ENCODE results near the gene UQCC2.

DNA sequence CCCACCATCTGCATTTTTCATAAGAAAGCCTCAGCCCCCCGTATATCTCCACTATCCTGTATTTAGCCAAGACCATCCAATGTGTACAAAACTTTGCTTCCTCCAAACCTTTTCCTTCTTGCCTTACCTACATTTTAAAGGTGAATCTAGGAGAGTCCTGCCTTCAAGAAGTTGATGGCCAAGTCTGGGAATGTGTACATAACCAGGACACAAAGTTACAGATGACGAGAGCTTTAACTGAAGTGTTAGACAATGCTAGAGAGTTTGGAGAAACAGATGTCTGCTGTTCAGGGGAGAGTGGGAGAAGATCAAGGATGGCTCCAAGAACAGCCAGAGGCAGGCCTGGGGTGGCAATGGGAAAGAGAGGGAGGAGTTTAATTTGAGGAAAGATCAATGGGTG lies 2.3 kb upstream of the UQCC2 start:
- TF ChIP-seq, protein P1, sequence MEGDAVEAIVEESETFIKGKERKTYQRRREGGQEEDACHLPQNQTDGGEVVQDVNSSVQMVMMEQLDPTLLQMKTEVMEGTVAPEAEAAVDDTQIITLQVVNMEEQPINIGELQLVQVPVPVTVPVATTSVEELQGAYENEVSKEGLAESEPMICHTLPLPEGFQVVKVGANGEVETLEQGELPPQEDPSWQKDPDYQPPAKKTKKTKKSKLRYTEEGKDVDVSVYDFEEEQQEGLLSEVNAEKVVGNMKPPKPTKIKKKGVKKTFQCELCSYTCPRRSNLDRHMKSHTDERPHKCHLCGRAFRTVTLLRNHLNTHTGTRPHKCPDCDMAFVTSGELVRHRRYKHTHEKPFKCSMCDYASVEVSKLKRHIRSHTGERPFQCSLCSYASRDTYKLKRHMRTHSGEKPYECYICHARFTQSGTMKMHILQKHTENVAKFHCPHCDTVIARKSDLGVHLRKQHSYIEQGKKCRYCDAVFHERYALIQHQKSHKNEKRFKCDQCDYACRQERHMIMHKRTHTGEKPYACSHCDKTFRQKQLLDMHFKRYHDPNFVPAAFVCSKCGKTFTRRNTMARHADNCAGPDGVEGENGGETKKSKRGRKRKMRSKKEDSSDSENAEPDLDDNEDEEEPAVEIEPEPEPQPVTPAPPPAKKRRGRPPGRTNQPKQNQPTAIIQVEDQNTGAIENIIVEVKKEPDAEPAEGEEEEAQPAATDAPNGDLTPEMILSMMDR (IDR thresholded peaks at IDR 0.05), result no peak
- no peak for TF ChIP-seq POLR2A (IDR thresholded peaks at IDR 0.05)

Measured in testis (tissue), 2 donors.